Measurements from ENCODE around the gene ATP6V0D1.

Gene ATP6V0D1

GRCh38 chr16:67461600-67462278 is 19.2 kb downstream of the ATP6V0D1 start:
- Histone ChIP-seq H3F3A (ENCODE audit: insufficient read depth, low read length) (no peaks in the 10 kb centered on the region), H3K27ac (ENCODE audit: low read depth, low read length, poor library complexity, severe bottlenecking) (no peak overlapping the region), H3K27me3 (ENCODE audit: insufficient read depth, low read length) (no peaks in the 10 kb centered on the region), H2AFZ (ENCODE audit: low read length) (no peak overlapping the region), H3K79me2 (ENCODE audit: insufficient read depth, low read length) (peaks cover 9% of the 10 kb centered on the region), H3K9ac (ENCODE audit: low read length) (no peak overlapping the region), H3K4me2 (ENCODE audit: low read length) (no peak overlapping the region), H3K4me1 (ENCODE audit: insufficient read depth, low read length, severe bottlenecking) (no peaks in the 10 kb centered on the region), H3K9me2 (ENCODE audit: low read depth, low read length) (no peaks in the 10 kb centered on the region), H3K36me3 (ENCODE audit: insufficient read depth, low read length) (no peaks in the 10 kb centered on the region; the same call in 1 of the 2 replicates), H4K20me1 (ENCODE audit: insufficient read depth, low read length) (no peaks in the 10 kb centered on the region; the same call in 1 of the 2 replicates), H3K4me3 (ENCODE audit: low read depth, low read length, poor library complexity, severe bottlenecking) (no peak overlapping the region), H3K9me3 (ENCODE audit: low read length) (no peaks in the 10 kb centered on the region)
- TF ChIP-seq CTCF (IDR thresholded peaks at IDR 0.05; ENCODE audit: low read length) (no peak), EZH2 (IDR thresholded peaks at IDR 0.05; ENCODE audit: borderline replicate concordance, low read length) (no peak)

- Histone ChIP-seq H3K27ac (ENCODE audit: low read depth, low read length, poor library complexity, severe bottlenecking) (no peak overlapping the region), H3K9ac (ENCODE audit: low read length) (no peak overlapping the region), H3F3A (ENCODE audit: insufficient read depth, low read length) (no peaks in the 10 kb centered on the region), H3K4me2 (ENCODE audit: low read length) (no peak overlapping the region), H2AFZ (ENCODE audit: low read length) (no peak overlapping the region), H3K27me3 (ENCODE audit: insufficient read depth, low read length) (no peaks in the 10 kb centered on the region), H3K4me1 (ENCODE audit: insufficient read depth, low read length, severe bottlenecking) (no peaks in the 10 kb centered on the region), H3K9me3 (ENCODE audit: low read length) (no peaks in the 10 kb centered on the region), H3K36me3 (ENCODE audit: insufficient read depth, low read length) (no peaks in the 10 kb centered on the region; the same call in 1 of the 2 replicates), H3K9me2 (ENCODE audit: low read depth, low read length) (no peaks in the 10 kb centered on the region), H4K20me1 (ENCODE audit: insufficient read depth, low read length) (no peaks in the 10 kb centered on the region; the same call in 1 of the 2 replicates), H3K79me2 (ENCODE audit: insufficient read depth, low read length) (peaks cover 9% of the 10 kb centered on the region), H3K4me3 (ENCODE audit: low read depth, low read length, poor library complexity, severe bottlenecking) (no peak overlapping the region)
- no peak for TF ChIP-seq CTCF (IDR thresholded peaks at IDR 0.05; ENCODE audit: low read length)
- no peak for TF ChIP-seq EZH2 (IDR thresholded peaks at IDR 0.05; ENCODE audit: borderline replicate concordance, low read length)
Observed at GRCh38 chr16:67460961-67461360, 20.0 kb downstream of the ATP6V0D1 start.

- Histone ChIP-seq H3K27me3 (ENCODE audit: insufficient read depth, low read length) (no peaks in the 10 kb centered on the region), H3K79me2 (ENCODE audit: insufficient read depth, low read length) (peaks cover 4% of the 10 kb centered on the region; the same call in 1 of the 2 replicates), H3F3A (ENCODE audit: insufficient read depth, low read length) (no peaks in the 10 kb centered on the region), H2AFZ (ENCODE audit: low read length) (no peak overlapping the region), H3K9me3 (ENCODE audit: low read length) (no peaks in the 10 kb centered on the region), H4K20me1 (ENCODE audit: insufficient read depth, low read length) (no peaks in the 10 kb centered on the region; the same call in 1 of the 2 replicates), H3K9me2 (ENCODE audit: low read depth, low read length) (no peaks in the 10 kb centered on the region), H3K9ac (ENCODE audit: low read length) (no peak overlapping the region), H3K4me3 (ENCODE audit: low read depth, low read length, poor library complexity, severe bottlenecking) (no peak overlapping the region), H3K36me3 (ENCODE audit: insufficient read depth, low read length) (no peaks in the 10 kb centered on the region; the same call in 1 of the 2 replicates), H3K4me2 (ENCODE audit: low read length) (no peak overlapping the region), H3K4me1 (ENCODE audit: insufficient read depth, low read length, severe bottlenecking) (no peaks in the 10 kb centered on the region), H3K27ac (ENCODE audit: low read depth, low read length, poor library complexity, severe bottlenecking) (no peak overlapping the region)
- TF ChIP-seq EZH2 (IDR thresholded peaks at IDR 0.05; ENCODE audit: borderline replicate concordance, low read length) (no peak), CTCF (IDR thresholded peaks at IDR 0.05; ENCODE audit: low read length) (no peak)
Observed at GRCh38 chr16:67460168-67460567, 20.8 kb downstream of the ATP6V0D1 start.
